ENCODE results near the gene LRRC75B. TPM values are rescaled to one million over a fixed set of nuclear protein-coding genes. Genes with fewer than 3 reads are reported as not detected.

Gene LRRC75B
- total and polyA plus RNA-seq, 3 donors from 2014 or later = 33.0 to 162 (median 120) TPM

Other genes starting within 250 kb of the LRRC75B start
- gene ADORA2A, start 165.5 kb downstream of the LRRC75B start, total RNA-seq = 1 to 10 TPM; 2.2 to 5.1 TPM
- gene ADORA2A, start 165.5 kb downstream of the LRRC75B start, polyA plus RNA-seq (ENCODE audit: insufficient read depth, low read depth, low replicate concordance) = 2.5 TPM
- 10 to 100 TPM; 11.5 to 12.1 TPM for gene UPB1, start 97.7 kb downstream of the LRRC75B start, total RNA-seq
- 6.7 TPM for gene UPB1, start 97.7 kb downstream of the LRRC75B start, polyA plus RNA-seq (ENCODE audit: insufficient read depth, low read depth, low replicate concordance)
- gene GUCD1, start 37.9 kb downstream of the LRRC75B start, total RNA-seq = 100 to 1,000 TPM in 1 of 2 donors, 10 to 100 TPM in 1; 91.7 to 123 TPM
- gene GUCD1, start 37.9 kb downstream of the LRRC75B start, polyA plus RNA-seq (ENCODE audit: insufficient read depth, low read depth, low replicate concordance) = 93.6 TPM
- 100 to 1,000 TPM; 117 to 175 TPM for gene SNRPD3, start 37.1 kb downstream of the LRRC75B start, total RNA-seq
- gene SNRPD3, start 37.1 kb downstream of the LRRC75B start, polyA plus RNA-seq (ENCODE audit: insufficient read depth, low read depth, low replicate concordance) = 75.5 TPM
- gene GGT1, start 10.1 kb upstream of the LRRC75B start, total RNA-seq = 10 to 100 TPM; 75.3 to 78.2 TPM
- 23.1 TPM for gene GGT1, start 10.1 kb upstream of the LRRC75B start, polyA plus RNA-seq (ENCODE audit: insufficient read depth, low read depth, low replicate concordance)
- gene PIWIL3, start 181.6 kb upstream of the LRRC75B start, total RNA-seq = 1 to 10 TPM; 1.9 to 2.3 TPM
- 1.5 TPM for gene PIWIL3, start 181.6 kb upstream of the LRRC75B start, polyA plus RNA-seq (ENCODE audit: insufficient read depth, low read depth, low replicate concordance)
- gene SGSM1, start 213.1 kb upstream of the LRRC75B start, total RNA-seq = 1 to 10 TPM; 7.9 to 8.4 TPM
- 5.1 TPM for gene SGSM1, start 213.1 kb upstream of the LRRC75B start, polyA plus RNA-seq (ENCODE audit: insufficient read depth, low read depth, low replicate concordance)

Measured in testis (tissue), 3 donors.